A673 (cell line): ENCODE measurements around the gene SH2B3.

Source experiments
- CTCF ChIP-seq: fragments of 300-800, 200-600 bp; sonication (generic); conservative IDR thresholded peaks from 2 replicates; pipeline ENCODE4 v1.5.1; 2017; ENCODE audit warnings: low read depth, mild to moderate bottlenecking, antibody characterized with exemption, low read length, moderate library complexity, mixed read lengths
- EZH2 ChIP-seq: fragments of 200-600 bp; sonication (generic); IDR thresholded peaks from 2 replicates; pipeline ENCODE4 v1.6.1; 2017; ENCODE audit warnings: borderline replicate concordance, low read depth, mild to moderate bottlenecking, mixed read lengths, antibody characterized with exemption, low read length; ENCODE audit not compliant: poor library complexity, severe bottlenecking

- TF ChIP-seq CTCF, result no peak
- TF ChIP-seq EZH2, result no peak
These were observed 37.4 kb upstream of the SH2B3 start for GRCh38 chr12:111368291-111368787.
